ENCODE measurements around the gene POLR3B.

Gene POLR3B

GRCh38 chr12:106428384-106428783 lies 70.8 kb downstream of the POLR3B start:
- TF ChIP-seq NFIC (IDR thresholded peaks at IDR 0.05) (no peak), YY1 (IDR thresholded peaks at IDR 0.05; ENCODE audit: low read depth) (no peak), EP300 (IDR thresholded peaks at IDR 0.05; ENCODE audit: borderline replicate concordance) (no peak), REST (IDR thresholded peaks at IDR 0.05; ENCODE audit: low read depth) (no peak), MAX (IDR thresholded peaks at IDR 0.05) (no peak), ZBTB7A (IDR thresholded peaks at IDR 0.05; ENCODE audit: low read depth) (no peak), TEAD4 (IDR thresholded peaks at IDR 0.05) (no peak), FOXM1 (IDR thresholded peaks at IDR 0.05; ENCODE audit: borderline replicate concordance, low read depth) (no peak), USF1 (IDR thresholded peaks at IDR 0.05) (no peak)

GRCh38 chr12:106429043-106429552 lies 71.5 kb downstream of the POLR3B start:
- TF ChIP-seq MAX (IDR thresholded peaks at IDR 0.05) (no peak), TEAD4 (IDR thresholded peaks at IDR 0.05) (no peak), TAF1 (IDR thresholded peaks at IDR 0.05; ENCODE audit: low read depth) (no peak), FOXM1 (IDR thresholded peaks at IDR 0.05; ENCODE audit: borderline replicate concordance, low read depth) (no peak), USF1 (IDR thresholded peaks at IDR 0.05) (no peak), EGR1 (IDR thresholded peaks at IDR 0.05) (no peak), YY1 (IDR thresholded peaks at IDR 0.05; ENCODE audit: low read depth) (no peak)

- no peak for TF ChIP-seq REST (IDR thresholded peaks at IDR 0.05; ENCODE audit: low read depth)
- no peak for TF ChIP-seq EP300 (IDR thresholded peaks at IDR 0.05; ENCODE audit: borderline replicate concordance)
- no peak for TF ChIP-seq TEAD4 (IDR thresholded peaks at IDR 0.05)
- TF ChIP-seq USF1 (IDR thresholded peaks at IDR 0.05): no peak
- no peak for TF ChIP-seq CREB1 (IDR thresholded peaks at IDR 0.05; ENCODE audit: low read depth)
- no peak for TF ChIP-seq RAD21 (IDR thresholded peaks at IDR 0.05; ENCODE audit: low read depth)
- no peak for TF ChIP-seq TCF12 (IDR thresholded peaks at IDR 0.05; ENCODE audit: low read depth)
- TF ChIP-seq EGR1 (IDR thresholded peaks at IDR 0.05): no peak
- no peak for TF ChIP-seq YY1 (IDR thresholded peaks at IDR 0.05; ENCODE audit: low read depth)
These were observed 72.1 kb downstream of the POLR3B start for GRCh38 chr12:106429636-106430035.

GRCh38 chr12:106431839-106432411 lies 74.4 kb downstream of the POLR3B start:
- TF ChIP-seq TAF1 (IDR thresholded peaks at IDR 0.05; ENCODE audit: low read depth) (no peak), EGR1 (IDR thresholded peaks at IDR 0.05) (no peak), FOXM1 (IDR thresholded peaks at IDR 0.05; ENCODE audit: borderline replicate concordance, low read depth) (no peak)

GRCh38 chr12:106433055-106433454 lies 75.5 kb downstream of the POLR3B start:
- TF ChIP-seq EGR1 (IDR thresholded peaks at IDR 0.05): no peak
- no peak for TF ChIP-seq ZBTB7A (IDR thresholded peaks at IDR 0.05; ENCODE audit: low read depth)

- TF ChIP-seq ZBTB7A (IDR thresholded peaks at IDR 0.05; ENCODE audit: low read depth) (no peak), CEBPB (IDR thresholded peaks at IDR 0.05) (no peak), NFIC (IDR thresholded peaks at IDR 0.05) (no peak), MAX (IDR thresholded peaks at IDR 0.05) (no peak), TCF12 (IDR thresholded peaks at IDR 0.05; ENCODE audit: low read depth) (no peak), EGR1 (IDR thresholded peaks at IDR 0.05) (no peak), RAD21 (IDR thresholded peaks at IDR 0.05; ENCODE audit: low read depth) (no peak), YY1 (IDR thresholded peaks at IDR 0.05; ENCODE audit: low read depth) (no peak), USF1 (IDR thresholded peaks at IDR 0.05) (no peak), EP300 (IDR thresholded peaks at IDR 0.05; ENCODE audit: borderline replicate concordance) (no peak), TAF1 (IDR thresholded peaks at IDR 0.05; ENCODE audit: low read depth) (no peak), REST (IDR thresholded peaks at IDR 0.05; ENCODE audit: low read depth) (no peak), FOXM1 (IDR thresholded peaks at IDR 0.05; ENCODE audit: borderline replicate concordance, low read depth) (no peak), CREB1 (IDR thresholded peaks at IDR 0.05; ENCODE audit: low read depth) (no peak), TEAD4 (IDR thresholded peaks at IDR 0.05) (no peak)
These were observed 77.0 kb downstream of the POLR3B start for GRCh38 chr12:106434526-106434925.
